Measurements from ENCODE around the gene TPD52L2. TPM values are rescaled to one million over a fixed set of nuclear protein-coding genes. Genes with fewer than 3 reads are reported as not detected.
"Not testable (repeated sequence)": the region's sequence is repeated elsewhere in the genome, so short reads cannot be mapped to it uniquely, and the experiment has no call there.

Gene TPD52L2
- total RNA-seq, 2 donors from 2014 or later, result 54.8 to 92.9 TPM

GRCh38 chr20:63844511-63844991 lies 20.5 kb upstream of the TPD52L2 start:
- no peak overlapping the region for H3K4me3 Mint-ChIP-seq
- no peaks in the 10 kb centered on the region for H3K9me3 Mint-ChIP-seq
- no peaks in the 10 kb centered on the region for H3K36me3 Mint-ChIP-seq (ENCODE audit: low read depth)
- peaks cover 5% of the 10 kb centered on the region for H3K4me1 Mint-ChIP-seq
- no peak for ATAC-seq (replicated peaks)
- H3K27me3 Mint-ChIP-seq, result peaks cover 24% of the 10 kb centered on the region
- no peak overlapping the region for H3K27ac Mint-ChIP-seq

GRCh38 chr20:63846128-63846771 lies 18.8 kb upstream of the TPD52L2 start:
- peaks cover 21% of the 10 kb centered on the region for H3K27me3 Mint-ChIP-seq
- no peak for ATAC-seq (replicated peaks)
- H3K4me1 Mint-ChIP-seq, result peaks cover 13% of the 10 kb centered on the region
- H3K27ac Mint-ChIP-seq, result no peak overlapping the region
- no peak overlapping the region for H3K4me3 Mint-ChIP-seq
- H3K36me3 Mint-ChIP-seq (ENCODE audit: low read depth), result peaks cover 6% of the 10 kb centered on the region
- H3K9me3 Mint-ChIP-seq, result no peaks in the 10 kb centered on the region

- H3K27ac Mint-ChIP-seq, result no peak overlapping the region
- peaks cover 14% of the 10 kb centered on the region for H3K4me1 Mint-ChIP-seq
- H3K9me3 Mint-ChIP-seq, result no peaks in the 10 kb centered on the region
- H3K36me3 Mint-ChIP-seq (ENCODE audit: low read depth), result peaks cover 6% of the 10 kb centered on the region
- H3K4me3 Mint-ChIP-seq, result no peak overlapping the region
- H3K27me3 Mint-ChIP-seq, result peaks cover 21% of the 10 kb centered on the region
- ATAC-seq (replicated peaks), result no peak
Measured at GRCh38 chr20:63846888-63847236, 18.2 kb upstream of the TPD52L2 start.

GRCh38 chr20:63847237-63848002 lies 17.6 kb upstream of the TPD52L2 start:
- ATAC-seq (replicated peaks), result no peak
- peaks cover 14% of the 10 kb centered on the region for H3K4me1 Mint-ChIP-seq
- H3K27ac Mint-ChIP-seq, result no peak overlapping the region

GRCh38 chr20:63848003-63848911 lies 16.8 kb upstream of the TPD52L2 start:
- peaks cover 14% of the 10 kb centered on the region for H3K4me1 Mint-ChIP-seq
- H3K27me3 Mint-ChIP-seq, result peaks cover 13% of the 10 kb centered on the region
- H3K27ac Mint-ChIP-seq, result no peak overlapping the region
- no peak overlapping the region for H3K4me3 Mint-ChIP-seq
- peaks cover 6% of the 10 kb centered on the region for H3K36me3 Mint-ChIP-seq (ENCODE audit: low read depth)
- ATAC-seq (replicated peaks), result no peak
- no peaks in the 10 kb centered on the region for H3K9me3 Mint-ChIP-seq

More at GRCh38 chr20:63847237-63848002, 17.6 kb upstream of the TPD52L2 start:
- peaks cover 16% of the 10 kb centered on the region for H3K27me3 Mint-ChIP-seq
- H3K4me3 Mint-ChIP-seq, result no peak overlapping the region
- peaks cover 6% of the 10 kb centered on the region for H3K36me3 Mint-ChIP-seq (ENCODE audit: low read depth)
- no peaks in the 10 kb centered on the region for H3K9me3 Mint-ChIP-seq

- Mint-ChIP-seq H3K36me3 (ENCODE audit: low read depth) (peaks cover 6% of the 10 kb centered on the region), H3K27me3 (peaks cover 3% of the 10 kb centered on the region), H3K4me3 (peak overlapping the region; percentile 56), H3K27ac (peak overlapping the region; percentile 22), H3K9me3 (no peaks in the 10 kb centered on the region), H3K4me1 (peaks cover 10% of the 10 kb centered on the region)
- peak; percentile 93 for ATAC-seq (replicated peaks)
Measured at GRCh38 chr20:63850689-63851547, 14.2 kb upstream of the TPD52L2 start.

GRCh38 chr20:63851548-63851943 lies 13.5 kb upstream of the TPD52L2 start:
- not testable (repeated sequence) for H3K36me3 Mint-ChIP-seq (ENCODE audit: low read depth); H3K27me3 Mint-ChIP-seq; H3K9me3 Mint-ChIP-seq; H3K4me1 Mint-ChIP-seq
- peak overlapping the region; percentile 56 for H3K4me3 Mint-ChIP-seq
- peak; percentile 1 for ATAC-seq (replicated peaks)
- peak overlapping the region; percentile 22 for H3K27ac Mint-ChIP-seq

GRCh38 chr20:63853733-63854068 lies 11.4 kb upstream of the TPD52L2 start:
- not testable (repeated sequence) for H3K36me3 Mint-ChIP-seq (ENCODE audit: low read depth); ATAC-seq (replicated peaks); H3K9me3 Mint-ChIP-seq; H3K27ac Mint-ChIP-seq; H3K4me3 Mint-ChIP-seq; H3K27me3 Mint-ChIP-seq
- H3K4me1 Mint-ChIP-seq, result peaks cover 16% of the 10 kb centered on the region

GRCh38 chr20:63854069-63854765 lies 10.9 kb upstream of the TPD52L2 start:
- no peak for ATAC-seq (replicated peaks)
- H3K27ac Mint-ChIP-seq, result no peak overlapping the region
- no peak overlapping the region for H3K4me3 Mint-ChIP-seq
- H3K9me3 Mint-ChIP-seq, result no peaks in the 10 kb centered on the region
- H3K27me3 Mint-ChIP-seq, result no peaks in the 10 kb centered on the region
- H3K36me3 Mint-ChIP-seq (ENCODE audit: low read depth), result peaks cover 6% of the 10 kb centered on the region
- H3K4me1 Mint-ChIP-seq, result peaks cover 16% of the 10 kb centered on the region

- Mint-ChIP-seq H3K4me1 (peaks cover 16% of the 10 kb centered on the region), H3K27ac (no peak overlapping the region), H3K9me3 (no peaks in the 10 kb centered on the region), H3K27me3 (no peaks in the 10 kb centered on the region), H3K36me3 (ENCODE audit: low read depth) (peaks cover 6% of the 10 kb centered on the region), H3K4me3 (no peak overlapping the region)
- ATAC-seq (replicated peaks), result no peak
Measured at GRCh38 chr20:63854766-63855362, 10.2 kb upstream of the TPD52L2 start.

GRCh38 chr20:63855363-63856097 lies 9.5 kb upstream of the TPD52L2 start:
- H3K36me3 Mint-ChIP-seq (ENCODE audit: low read depth), result peaks cover 5% of the 10 kb centered on the region
- no peak overlapping the region for H3K4me3 Mint-ChIP-seq
- no peak overlapping the region for H3K27ac Mint-ChIP-seq
- peaks cover 14% of the 10 kb centered on the region for H3K4me1 Mint-ChIP-seq
- H3K27me3 Mint-ChIP-seq, result no peaks in the 10 kb centered on the region
- no peak for ATAC-seq (replicated peaks)
- H3K9me3 Mint-ChIP-seq, result no peaks in the 10 kb centered on the region

- Mint-ChIP-seq H3K27me3 (no peaks in the 10 kb centered on the region), H3K36me3 (ENCODE audit: low read depth) (peaks cover 7% of the 10 kb centered on the region), H3K4me1 (peaks cover 9% of the 10 kb centered on the region), H3K27ac (no peak overlapping the region), H3K9me3 (no peaks in the 10 kb centered on the region), H3K4me3 (no peak overlapping the region)
- no peak for ATAC-seq (replicated peaks)
Measured at GRCh38 chr20:63856098-63856511, 9.0 kb upstream of the TPD52L2 start.
